NCI-H1930 (cell line): ENCODE measurements around the gene AURKA.
A peak's percentile ranks its signal among the peaks of the same experiment; 100 is the strongest.

ENCODE experiments used
- DNase-seq, 2 experiments: peaks; one replicate each; lab custom pipeline; 2025; lab: John Stamatoyannopoulos, UW

Gene AURKA

DNA sequence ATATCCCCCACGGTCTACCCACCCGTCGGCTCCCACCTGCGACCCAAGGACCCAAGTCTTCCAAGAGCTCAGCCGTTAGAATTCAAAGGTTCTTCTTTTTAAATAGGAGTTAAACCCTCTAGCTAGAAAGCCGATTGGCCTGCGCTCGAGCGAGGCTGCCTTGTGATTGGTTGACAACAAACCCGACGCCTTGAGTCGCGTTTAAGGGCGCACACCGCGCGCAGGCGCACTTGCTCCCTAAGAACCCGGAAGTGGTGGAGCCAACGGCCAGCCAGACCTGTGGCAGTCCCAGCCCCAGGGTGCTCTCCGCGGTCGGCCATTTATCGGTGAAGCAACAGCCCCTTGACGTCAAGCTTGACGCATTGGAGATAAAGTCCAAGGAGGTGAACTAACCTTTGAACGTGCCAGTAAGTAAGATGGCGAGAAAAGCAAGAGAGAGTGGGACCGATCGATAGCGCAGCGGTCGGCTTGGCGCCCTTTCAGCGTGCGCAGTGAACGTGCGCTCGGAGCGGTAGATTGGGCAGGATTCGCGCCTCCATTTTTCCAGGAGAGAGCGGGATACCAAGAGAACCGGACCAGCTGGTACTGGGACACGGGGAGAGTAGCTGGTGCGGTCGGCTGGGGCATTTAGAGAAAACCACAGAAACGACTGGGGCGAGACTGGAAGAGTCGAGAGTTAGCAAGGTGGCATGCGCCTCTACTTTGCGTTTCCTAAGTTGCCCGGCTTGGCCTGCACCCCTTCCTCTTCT is at the start of gene AURKA, which contains the start of gene CSTF1:
Gene AURKA, minus strand, starts transcription at position 84 of the 749 bp plus-strand sequence. CDS start 4,018 bp downstream, outside the sequence.
Gene CSTF1, plus strand, starts transcription at position 514 of the 749 bp plus-strand sequence. CDS start 2,908 bp downstream, outside the sequence.
- peak; percentile 99 for DNase-seq

DNA sequence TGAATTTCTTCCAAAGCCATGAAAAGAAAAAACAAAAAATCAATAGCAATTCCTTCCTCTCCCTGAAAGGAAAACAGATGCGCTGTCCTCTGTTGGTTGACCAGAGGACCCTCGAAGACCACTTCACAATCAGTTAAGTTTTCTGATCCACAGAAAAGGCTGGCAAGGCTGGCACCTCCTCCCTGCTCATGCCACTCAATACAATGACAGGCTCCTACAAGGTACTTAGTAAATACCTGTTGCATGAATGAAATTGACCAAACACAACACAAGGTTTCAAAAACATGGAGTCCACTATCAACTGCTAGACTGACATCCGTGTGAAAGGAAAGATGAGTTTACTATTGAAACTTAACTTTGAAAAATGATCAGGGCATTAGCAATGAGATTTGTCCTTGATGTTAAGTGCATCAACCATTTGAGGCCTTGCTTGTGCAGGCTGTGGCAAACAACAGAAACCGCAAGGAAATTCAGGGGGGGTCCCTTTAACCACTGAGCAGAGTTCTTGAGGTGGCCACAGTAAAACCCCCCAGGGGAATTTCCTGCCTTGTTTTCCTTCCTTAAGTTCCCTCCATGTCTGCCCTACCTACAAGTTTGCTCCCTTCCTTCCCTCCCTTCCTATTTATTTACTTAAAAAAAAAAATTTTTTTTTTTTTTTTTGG is 48.5 kb upstream of the AURKA start:
- DNase-seq, result no peak

DNA sequence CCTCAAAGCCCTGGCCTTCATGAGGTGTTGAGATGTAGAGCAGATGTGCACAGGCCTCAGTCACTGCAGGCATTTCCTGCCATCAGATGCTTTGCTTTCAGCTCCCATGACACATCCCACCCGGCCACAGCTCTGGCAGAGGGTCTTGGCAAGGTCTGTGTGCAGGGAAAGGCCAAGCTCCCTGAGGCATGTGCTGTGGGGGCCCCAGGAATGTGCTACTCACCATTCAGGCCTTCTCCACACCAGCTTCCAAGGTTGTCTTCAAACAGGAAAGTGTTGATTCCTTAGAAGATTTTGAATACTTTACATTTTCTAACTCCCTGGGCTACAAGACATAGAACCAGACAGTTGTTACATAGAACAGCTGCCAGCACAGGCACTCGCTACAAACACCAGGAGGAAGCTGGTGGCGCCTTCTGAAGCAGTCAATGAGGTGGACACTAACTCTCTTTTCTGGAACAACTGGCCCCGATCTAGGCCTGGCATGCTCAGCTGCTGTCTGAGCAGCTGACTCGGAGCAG is 47.8 kb upstream of the AURKA start:
- no peak for DNase-seq

DNA sequence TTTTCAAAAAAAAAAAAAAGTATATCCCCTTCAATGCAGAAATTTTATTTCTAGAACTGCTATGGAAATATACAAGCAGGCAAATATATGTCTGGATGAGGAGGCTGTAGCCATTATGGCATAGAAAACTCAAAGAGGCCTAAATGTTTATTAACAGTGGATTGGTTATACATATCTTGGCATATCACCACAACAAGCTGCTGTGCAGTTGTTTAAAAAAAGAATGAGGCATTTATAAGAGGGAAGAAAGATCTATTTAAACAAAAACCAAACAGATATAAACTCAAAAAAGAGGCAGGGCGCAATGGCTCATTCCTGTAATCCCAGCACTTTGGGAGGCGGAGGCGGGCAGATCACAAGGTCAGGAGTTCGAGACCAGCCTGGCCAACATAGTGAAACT is 46.3 kb upstream of the AURKA start:
- DNase-seq, result no peak

DNA sequence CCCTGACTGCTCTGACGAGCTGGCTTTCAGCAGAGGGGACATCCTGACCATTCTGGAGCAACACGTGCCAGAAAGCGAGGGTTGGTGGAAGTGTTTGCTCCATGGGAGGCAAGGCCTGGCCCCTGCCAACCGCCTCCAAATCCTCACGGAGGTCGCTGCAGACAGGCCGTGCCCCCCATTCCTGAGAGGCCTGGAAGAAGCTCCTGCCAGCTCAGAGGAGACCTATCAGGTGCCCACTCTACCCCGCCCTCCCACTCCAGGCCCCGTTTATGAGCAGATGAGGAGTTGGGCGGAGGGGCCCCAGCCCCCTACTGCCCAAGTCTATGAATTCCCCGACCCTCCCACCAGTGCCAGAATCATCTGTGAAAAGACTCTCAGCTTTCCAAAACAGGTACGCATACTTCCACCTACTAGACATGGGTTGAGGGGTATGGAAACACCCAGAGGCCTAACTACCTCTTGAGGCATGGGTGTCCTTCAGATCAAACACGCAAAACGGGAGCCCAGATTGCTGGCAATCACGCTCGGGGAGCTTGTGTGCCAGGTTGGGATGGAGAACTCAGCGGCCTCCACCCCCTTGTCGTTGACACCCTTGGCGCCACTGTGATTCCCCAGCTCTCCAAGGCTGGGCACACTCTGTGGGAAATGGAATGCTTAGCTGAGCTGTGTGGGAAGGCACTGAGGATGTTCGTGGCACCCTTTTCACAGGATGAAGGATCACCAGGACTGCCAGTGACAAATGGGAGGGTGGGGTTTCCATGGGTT is 45.4 kb upstream of the AURKA start:
- no peak for DNase-seq

DNA sequence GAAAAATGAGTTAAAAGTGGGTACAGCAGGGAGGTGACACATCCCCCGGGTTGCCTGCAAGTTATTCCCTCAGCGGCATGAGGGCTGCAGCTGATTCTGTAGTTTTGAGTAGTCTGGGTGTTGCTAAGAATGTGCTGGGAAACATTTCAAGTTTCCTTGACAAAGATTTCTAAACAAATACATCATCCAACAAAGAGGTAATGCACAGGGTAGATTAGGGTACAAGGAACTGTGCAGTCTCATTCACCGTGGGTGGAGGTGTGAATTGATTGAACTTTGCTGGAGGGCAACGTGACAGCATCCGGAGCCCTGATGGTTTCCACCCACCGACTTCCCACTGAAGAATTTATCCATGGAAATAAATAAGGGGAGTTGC is 41.9 kb upstream of the AURKA start:
- no peak for DNase-seq

DNA sequence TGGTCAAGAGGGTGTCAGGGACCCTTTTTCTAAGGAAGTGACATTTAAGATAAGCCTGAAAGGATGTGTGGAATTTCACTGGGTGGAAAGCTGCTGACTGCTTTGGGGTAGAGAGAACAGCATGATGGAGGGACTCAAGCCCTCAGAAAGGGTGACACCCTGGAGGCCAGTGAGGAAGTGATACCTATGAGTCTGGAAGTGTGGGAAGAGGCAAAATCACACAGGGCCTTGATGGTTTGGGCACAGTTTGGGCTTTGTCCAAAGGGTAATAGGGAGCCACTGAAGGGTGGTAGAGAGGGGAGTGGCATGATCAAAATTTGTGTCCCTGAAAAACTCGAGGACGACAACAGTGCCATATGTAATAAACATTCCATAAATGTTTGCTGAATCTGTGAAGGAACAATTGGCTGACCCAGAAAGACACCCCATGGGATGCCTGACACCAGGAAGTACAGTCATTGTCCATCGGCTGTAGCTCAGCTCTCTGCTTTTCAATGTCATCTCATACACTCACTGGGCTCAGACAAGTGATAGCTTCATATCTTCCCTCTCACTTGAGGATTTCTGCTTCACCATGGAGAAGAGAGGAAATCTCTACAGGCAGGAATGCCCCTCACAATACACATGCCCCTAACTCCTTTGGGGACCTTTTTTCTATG is 41.3 kb upstream of the AURKA start:
- DNase-seq, result no peak

DNA sequence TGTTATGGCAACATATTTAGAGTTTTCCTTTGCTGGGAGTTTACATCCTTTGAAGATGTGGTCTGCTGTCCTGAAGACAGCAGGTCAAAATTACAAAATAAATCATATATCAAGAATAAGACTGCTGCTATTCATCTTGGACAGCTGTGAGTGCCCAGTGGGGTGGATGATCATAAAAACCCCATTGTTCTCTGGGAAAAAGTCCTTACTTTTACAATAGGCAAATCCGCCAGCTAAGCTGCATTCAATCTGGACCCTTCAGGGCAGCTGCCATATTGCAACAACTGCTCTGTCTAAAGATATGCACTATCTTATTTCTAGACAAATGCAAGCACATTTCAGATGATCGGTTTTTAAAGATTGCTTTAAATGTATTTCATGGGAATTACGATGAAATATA is 39.5 kb upstream of the AURKA start:
- no peak for DNase-seq

DNA sequence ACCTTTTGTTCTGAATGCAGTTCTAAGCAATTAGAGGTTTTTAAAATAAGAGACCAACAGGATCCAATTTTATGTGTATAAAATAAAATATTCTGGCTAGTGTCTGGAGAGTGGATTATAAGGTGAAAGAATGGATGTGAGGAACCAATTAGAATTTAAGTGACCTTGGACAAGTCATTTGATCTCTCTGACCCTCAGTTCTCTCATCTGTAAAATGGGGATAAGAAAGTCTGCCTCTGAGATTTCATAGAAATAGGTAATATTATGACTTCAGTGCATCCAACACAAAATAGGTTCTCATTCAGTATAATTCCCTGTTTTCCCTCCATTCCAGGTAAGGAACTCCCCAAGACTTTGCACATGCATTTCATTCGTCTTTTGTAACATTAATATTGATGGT is 38.9 kb upstream of the AURKA start:
- DNase-seq, result no peak

DNA sequence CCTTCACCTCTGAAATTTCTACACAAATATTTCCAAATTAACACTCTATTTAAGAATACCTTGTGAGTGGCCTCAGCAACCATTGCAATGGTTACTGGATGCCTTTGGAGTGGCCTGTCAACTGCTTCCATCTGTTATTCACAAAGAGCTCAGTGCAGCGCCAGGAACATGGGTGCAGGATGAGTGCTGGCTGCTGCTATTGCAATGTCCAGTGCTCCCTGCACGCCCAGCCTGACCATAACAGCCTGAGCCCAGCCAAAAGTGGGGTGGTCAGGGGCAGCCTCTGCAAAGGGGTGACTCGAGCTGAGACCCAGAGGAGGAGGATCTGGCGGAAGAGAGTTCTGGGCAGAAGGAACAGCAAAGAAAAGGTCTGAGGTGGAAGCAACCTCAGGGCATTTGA is 38.4 kb upstream of the AURKA start:
- no peak for DNase-seq

DNA sequence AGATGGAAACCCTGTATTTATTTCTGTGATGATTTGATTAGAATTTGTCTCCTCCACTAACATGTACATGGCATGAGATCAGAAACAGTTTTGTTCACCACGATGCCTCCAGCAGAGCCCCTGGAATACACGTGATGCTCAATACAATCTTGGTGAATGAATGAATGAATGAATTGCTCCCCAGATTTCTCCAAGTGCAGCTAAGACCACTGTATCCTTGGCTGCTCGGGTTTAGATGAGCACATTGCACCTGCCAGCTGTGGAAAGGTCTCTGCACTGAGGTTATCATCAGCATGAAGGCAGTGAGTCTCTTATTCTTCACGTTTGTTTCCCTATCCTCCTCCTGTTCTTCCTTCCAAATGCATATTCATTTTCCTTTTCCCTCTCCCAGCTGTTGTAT is 37.9 kb upstream of the AURKA start:
- no peak for DNase-seq

DNA sequence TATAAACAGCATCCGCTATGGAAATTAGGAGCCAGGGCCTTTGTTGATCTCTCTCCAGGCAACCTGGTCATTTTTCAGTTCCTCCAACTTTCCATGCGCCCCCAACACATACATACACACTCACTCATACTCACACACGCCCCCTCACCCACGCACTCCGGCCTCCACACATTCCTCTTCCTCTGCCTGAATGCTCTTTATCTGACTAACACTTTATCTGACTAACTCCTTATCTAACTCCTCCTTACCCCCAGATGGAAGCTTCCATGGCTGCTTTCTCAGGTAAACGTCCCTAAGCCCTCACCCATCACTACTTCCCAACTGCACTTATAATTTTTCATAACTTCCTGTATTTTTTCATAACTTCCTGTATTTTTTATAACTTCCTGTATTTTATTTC is 37.5 kb upstream of the AURKA start:
- DNase-seq, result no peak

DNA sequence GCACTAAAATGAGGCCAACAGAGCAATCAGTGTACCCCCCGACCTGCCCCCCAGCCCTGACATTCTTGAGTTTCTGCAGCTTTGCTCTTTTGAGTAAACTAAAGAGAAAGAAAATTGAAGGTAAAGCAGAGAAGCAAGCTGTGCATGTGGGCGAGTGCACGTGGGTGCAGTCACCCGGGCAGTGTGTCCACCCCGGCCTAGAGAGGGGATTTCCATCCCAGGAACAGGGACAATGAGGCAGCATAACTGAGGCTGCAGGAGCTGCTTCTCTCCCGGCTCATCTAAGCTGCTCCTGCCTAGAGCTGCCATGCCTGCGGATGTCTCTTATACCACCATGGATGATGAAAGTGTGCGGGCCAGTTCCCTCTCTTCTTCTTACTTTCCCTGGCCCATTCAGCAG is 36.9 kb upstream of the AURKA start:
- DNase-seq, result no peak

DNA sequence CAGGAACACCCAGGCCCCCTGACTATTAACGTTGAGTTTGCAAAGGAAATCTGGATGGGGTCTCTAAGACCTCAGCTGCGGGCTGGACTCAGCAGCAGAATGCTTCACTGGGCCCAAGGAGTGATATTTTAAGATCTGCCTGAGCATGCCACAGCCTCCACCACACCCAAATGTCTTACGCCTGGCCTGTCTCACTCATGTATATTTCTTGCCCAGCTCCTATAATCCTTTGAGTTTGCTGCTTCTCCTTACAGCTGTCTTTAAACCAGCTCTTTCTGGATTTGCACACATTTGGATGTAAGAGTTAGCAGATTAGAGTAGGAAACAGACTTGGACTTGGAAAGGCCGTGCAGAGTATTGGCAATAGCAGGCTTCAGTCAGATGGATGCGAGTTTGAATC is 36.4 kb upstream of the AURKA start:
- DNase-seq, result no peak

DNA sequence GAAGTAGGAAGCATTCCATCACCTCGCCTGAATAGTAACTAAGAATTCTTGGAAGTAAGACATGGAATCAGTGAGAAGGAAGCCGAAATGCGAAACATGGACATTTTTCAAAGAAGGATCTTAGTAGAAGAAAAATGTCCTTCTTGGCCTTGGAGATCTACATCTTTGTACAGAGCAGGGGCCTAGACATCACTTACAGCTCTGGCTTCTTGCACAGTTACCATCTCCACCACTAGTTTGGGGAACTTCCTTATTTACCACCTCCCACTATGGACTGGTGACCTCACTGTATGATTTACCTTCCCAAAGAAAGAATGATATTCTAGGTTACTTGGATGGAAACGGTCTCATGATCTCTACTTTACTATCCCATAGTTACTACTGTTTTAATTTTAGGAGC is 35.8 kb upstream of the AURKA start:
- DNase-seq, result no peak

DNA sequence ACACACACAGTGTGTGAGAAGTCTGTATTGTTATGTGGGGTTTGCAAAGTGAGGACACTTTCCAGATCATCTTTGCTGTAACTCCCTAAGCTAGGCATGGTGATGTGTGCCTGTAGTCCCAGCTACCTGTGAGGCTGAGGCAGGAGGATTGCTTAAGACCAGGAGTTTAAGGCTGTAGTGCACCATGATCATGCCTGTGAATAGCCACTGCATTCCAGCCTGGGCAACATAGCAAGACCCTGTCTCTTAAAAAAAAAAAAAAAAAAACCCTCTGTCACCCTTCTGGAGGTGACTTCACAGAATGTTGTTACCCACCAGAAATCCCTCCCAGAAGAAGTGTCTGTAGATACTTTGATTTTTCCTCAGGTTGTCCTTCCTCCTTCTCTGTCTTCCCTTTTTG is 34.9 kb upstream of the AURKA start:
- DNase-seq, result no peak

DNA sequence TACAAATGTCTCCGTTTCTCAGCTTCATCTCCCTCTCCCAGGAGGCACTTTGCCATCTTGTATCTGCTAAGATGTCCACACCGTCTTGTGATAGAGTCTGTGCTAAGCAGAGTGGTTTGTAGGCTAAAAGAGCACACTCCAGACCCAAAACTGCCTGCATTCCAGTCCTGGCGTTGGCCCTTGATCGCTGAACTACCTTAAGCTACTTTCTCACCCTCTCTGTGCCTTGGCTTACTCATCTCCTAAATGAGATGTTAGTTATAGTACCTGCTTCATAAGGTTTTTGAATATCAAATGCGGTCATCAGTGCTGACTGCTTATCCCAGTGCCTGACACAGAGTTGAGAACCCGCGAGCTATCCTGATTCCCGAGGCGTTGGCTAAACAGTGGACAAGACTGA is 34.0 kb upstream of the AURKA start:
- no peak for DNase-seq

DNA sequence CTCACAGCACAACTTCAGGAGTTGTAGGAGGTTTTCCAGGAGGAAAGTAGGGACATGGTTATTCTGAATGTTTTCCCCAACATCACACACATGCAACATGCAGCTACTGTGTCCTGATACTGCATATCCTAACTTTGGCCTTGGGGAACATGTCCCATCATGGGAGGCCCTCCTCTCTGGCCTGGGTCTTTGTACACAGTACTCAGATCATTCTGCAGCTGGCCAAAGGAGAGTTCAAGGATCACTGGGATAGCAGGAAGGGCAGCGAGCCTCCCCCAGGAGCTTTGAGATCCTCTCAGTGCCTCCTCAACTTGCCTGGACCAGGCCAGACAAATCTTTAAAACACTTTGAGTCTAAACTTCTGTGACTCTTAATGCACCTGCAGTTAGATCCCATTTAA is 32.9 kb upstream of the AURKA start:
- no peak for DNase-seq

DNA sequence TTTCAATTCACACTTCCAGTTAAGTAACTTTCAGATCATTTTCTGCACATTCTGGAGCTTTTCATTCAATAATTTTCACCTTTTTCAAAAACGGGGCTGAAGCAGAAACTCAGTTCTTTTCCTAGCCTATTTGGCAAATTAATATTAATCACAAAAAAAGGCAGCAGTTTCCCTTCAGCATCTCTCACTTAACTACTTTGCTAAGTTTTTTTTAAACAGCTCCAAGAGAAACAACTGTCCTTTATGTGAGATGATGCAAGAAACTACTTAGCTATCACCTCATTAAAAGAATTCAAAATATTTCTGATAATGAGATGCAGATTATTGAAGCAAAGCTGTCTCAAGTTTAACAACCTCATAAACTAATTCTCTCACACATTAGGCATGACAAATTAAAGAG is 31.9 kb upstream of the AURKA start:
- DNase-seq, result no peak

DNA sequence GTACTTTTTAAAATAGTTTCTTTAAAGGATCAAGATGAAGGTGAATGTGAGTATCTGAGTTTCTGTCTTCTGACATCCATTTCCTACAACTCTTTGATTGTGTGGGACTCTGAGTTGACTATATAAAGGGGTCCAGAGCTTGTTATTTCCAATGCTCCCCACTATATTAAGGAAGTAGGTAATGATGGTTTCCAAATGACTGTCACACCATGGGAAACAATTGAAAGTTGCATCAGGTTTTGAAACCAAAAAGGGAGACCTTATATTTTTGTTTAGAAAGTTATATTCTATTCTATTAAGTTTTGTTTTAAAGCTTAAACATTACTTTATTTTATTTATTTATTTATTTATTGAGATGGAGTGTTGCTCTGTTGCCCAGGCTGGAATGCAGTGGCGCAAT is 31.2 kb upstream of the AURKA start:
- no peak for DNase-seq

DNA sequence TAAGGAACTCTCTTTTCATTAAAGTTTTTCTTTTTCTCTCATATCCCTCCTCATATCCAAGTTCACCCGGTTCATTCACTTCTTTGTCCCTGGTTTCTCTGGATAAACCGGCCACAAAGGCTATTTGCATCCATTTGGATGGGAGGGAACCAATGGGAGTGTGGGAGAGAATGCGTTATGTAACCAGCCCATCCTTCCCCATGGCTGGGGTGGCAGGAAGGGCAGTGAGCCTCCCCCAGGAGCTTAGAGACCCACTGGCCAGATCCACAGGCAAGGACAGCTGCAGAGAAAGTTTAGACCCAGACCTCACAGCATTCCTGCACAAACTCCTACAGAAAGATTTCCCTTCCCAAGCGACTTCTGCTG is 30.8 kb upstream of the AURKA start:
- no peak for DNase-seq

DNA sequence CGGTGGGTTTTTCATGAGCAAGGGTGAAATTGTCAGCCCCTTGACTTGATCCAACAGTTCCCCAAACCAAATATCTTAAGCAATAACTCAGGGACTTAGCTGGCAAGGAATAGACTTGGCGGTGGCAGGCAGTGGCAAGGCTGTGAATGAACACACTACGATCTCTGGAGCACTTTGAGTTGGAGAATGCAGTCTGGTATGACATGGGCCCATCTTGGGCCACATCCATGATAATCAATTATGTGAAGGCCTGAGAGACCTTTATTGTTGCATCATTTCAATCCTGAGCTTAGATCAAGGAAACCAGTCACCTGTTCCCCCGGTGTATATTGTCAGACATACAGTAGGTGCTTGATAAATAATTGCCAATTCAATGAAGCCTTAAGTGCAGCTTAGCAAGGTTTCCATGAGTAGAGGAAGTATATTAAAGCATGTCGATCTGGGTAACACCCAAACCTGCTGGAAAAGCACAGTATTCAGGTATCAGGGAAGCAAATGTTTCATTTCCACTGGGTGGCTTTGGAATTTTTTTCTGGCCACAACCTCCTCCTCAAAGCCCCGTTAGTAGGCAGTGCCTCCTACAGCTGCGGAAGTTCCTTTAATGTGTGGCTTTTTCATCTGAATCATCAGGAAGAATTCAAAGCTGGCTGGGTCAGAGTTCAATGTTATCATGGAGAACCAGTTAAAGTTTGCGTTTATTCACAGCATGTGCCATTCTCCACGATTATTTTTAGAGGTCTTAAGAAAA is 30.2 kb upstream of the AURKA start:
- no peak for DNase-seq
